Astrocyte (in vitro differentiated cells and primary cell): ENCODE measurements around the gene ABHD16A.

Experiments used
- CTCF ChIP-seq: IDR thresholded peaks from 2 replicates; pipeline ENCODE4 v1.5.1; 2011; ENCODE audit warnings: low read depth, mild to moderate bottlenecking, inconsistent platforms, low read length, moderate library complexity; ENCODE audit not compliant: insufficient read depth
- EZH2 ChIP-seq: IDR thresholded peaks from 2 replicates; pipeline ENCODE4 v1.6.1; 2012; ENCODE audit warnings: mild to moderate bottlenecking, low read length, inconsistent platforms; ENCODE audit not compliant: insufficient read depth

- no peak for TF ChIP-seq CTCF
- no peak for TF ChIP-seq EZH2
These were observed 26.2 kb downstream of the ABHD16A start for GRCh38 chr6:31676904-31677303.
